Smooth muscle cell (in vitro differentiated cells): ENCODE data around the gene ZNF217. TPM values are rescaled to one million over a fixed set of nuclear protein-coding genes. Genes with fewer than 3 reads are reported as not detected.
"Not testable (repeated sequence)": the region's sequence is repeated elsewhere in the genome, so short reads cannot be mapped to it uniquely, and the experiment has no call there.

Experiments
- DNase-seq: peaks from one replicate; lab custom pipeline; 2025; ENCODE audit not compliant: unreplicated experiment; lab: John Stamatoyannopoulos, UW
- H2AFZ ChIP-seq: fragments of 200-600 bp; sonication (generic); 2 replicates; pipeline ENCODE4 v1.6.0; 2016; ENCODE audit warnings: antibody characterized with exemption, low read depth, mild to moderate bottlenecking
- H3F3A ChIP-seq: fragments of 200-600 bp; sonication (generic); 2 replicates; pipeline ENCODE4 v1.6.0; 2017; ENCODE audit warnings: antibody characterized with exemption, low read depth
- H3K27ac ChIP-seq: fragments of 200-600 bp; sonication (generic); 2 replicates; pipeline ENCODE4 v1.5.1; 2016; ENCODE audit warnings: low read depth, mild to moderate bottlenecking
- H3K27me3 ChIP-seq: fragments of 200-600 bp; sonication (generic); 2 replicates; pipeline ENCODE4 v1.6.1; 2016; ENCODE audit warnings: low read depth, mild to moderate bottlenecking
- H3K36me3 ChIP-seq: fragments of 200-600 bp; sonication (generic); 2 replicates; pipeline ENCODE4 v1.5.1; 2016; ENCODE audit warnings: low read depth
- H3K4me1 ChIP-seq: fragments of 200-600 bp; sonication (generic); 2 replicates; pipeline ENCODE4 v1.5.1; 2016; ENCODE audit warnings: low read depth
- H3K4me2 ChIP-seq: fragments of 200-600 bp; sonication (generic); 2 replicates; pipeline ENCODE4 v1.6.0; 2016; ENCODE audit warnings: mild to moderate bottlenecking
- H3K4me3 ChIP-seq: fragments of 200-600 bp; sonication (generic); 2 replicates; pipeline ENCODE4 v1.5.1; 2016; ENCODE audit warnings: mild to moderate bottlenecking
- H3K79me2 ChIP-seq: fragments of 200-600 bp; sonication (generic); 2 replicates; pipeline ENCODE4 v1.6.0; 2016; ENCODE audit warnings: low read depth, mild to moderate bottlenecking
- H3K9ac ChIP-seq: fragments of 200-600 bp; sonication (generic); 2 replicates; pipeline ENCODE4 v1.6.0; 2016; ENCODE audit warnings: low read depth
- H3K9me3 ChIP-seq: fragments of 200-600 bp; sonication (generic); replicated peaks from 2 replicates; pipeline ENCODE4 v1.5.1; 2016; ENCODE audit warnings: low read depth
- H4K20me1 ChIP-seq: fragments of 200-600 bp; sonication (generic); 2 replicates; pipeline ENCODE4 v1.6.0; 2016; ENCODE audit warnings: low read depth
- WGBS: methylation state at CpG from one replicate; pipeline ENCODE4 v1.1.7; 2016; ENCODE audit warnings: low lambda C conversion rate; 5-methylcytosine and 5-hydroxymethylcytosine counted together
- polyA plus RNA-seq: library from polyadenylated mRNA; unstranded; fragments of >200 nt; fragmentation: Nextera tagmentation; extraction: Ambion mirVana; gene quantifications from 2 replicates; pipeline ENCODE4 v1.2.1, GENCODE V29; 2016
- total RNA-seq: library from RNA; depleted of rRNA; stranded (reverse); fragments of >200 nt; gene quantifications from 2 replicates; pipeline ENCODE4 v1.2.3, GENCODE V29; 2014
- TF ChIP-seq, protein P1 (sequence below): fragments of 200-600 bp; sonication (generic); IDR thresholded peaks from 2 replicates; pipeline ENCODE4 v1.5.1; 2017; ENCODE audit warnings: borderline replicate concordance, mild to moderate bottlenecking, antibody characterized with exemption; ENCODE audit not compliant: insufficient read depth, poor library complexity, severe bottlenecking

ZNF217 gene
- total and polyA plus RNA-seq, 2 experiments from 2014 or later = 3.9 to 42.2 TPM

GRCh38 chr20:53598140-53599043 lies 4.8 kb upstream of the ZNF217 start:
- H3K9me3 ChIP-seq = no peaks in the 10 kb centered on the region
- no peak overlapping the region for H3K4me3 ChIP-seq
- TF ChIP-seq, protein P1, sequence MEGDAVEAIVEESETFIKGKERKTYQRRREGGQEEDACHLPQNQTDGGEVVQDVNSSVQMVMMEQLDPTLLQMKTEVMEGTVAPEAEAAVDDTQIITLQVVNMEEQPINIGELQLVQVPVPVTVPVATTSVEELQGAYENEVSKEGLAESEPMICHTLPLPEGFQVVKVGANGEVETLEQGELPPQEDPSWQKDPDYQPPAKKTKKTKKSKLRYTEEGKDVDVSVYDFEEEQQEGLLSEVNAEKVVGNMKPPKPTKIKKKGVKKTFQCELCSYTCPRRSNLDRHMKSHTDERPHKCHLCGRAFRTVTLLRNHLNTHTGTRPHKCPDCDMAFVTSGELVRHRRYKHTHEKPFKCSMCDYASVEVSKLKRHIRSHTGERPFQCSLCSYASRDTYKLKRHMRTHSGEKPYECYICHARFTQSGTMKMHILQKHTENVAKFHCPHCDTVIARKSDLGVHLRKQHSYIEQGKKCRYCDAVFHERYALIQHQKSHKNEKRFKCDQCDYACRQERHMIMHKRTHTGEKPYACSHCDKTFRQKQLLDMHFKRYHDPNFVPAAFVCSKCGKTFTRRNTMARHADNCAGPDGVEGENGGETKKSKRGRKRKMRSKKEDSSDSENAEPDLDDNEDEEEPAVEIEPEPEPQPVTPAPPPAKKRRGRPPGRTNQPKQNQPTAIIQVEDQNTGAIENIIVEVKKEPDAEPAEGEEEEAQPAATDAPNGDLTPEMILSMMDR = no peak
- H3K36me3 ChIP-seq = no peaks in the 10 kb centered on the region
- H3F3A ChIP-seq = no peaks in the 10 kb centered on the region
- H3K4me1 ChIP-seq = peaks cover 24% of the 10 kb centered on the region
- H3K79me2 ChIP-seq = peaks cover under 1% of the 10 kb centered on the region
- 88% methylated on average over 9 of the region's 9 CpGs for WGBS
- H3K4me2 ChIP-seq = no peak overlapping the region
- H2AFZ ChIP-seq = no peak overlapping the region
- H3K9ac ChIP-seq = no peak overlapping the region
- DNase-seq = no peak
- H3K27ac ChIP-seq = no peak overlapping the region
- no peaks in the 10 kb centered on the region for H3K27me3 ChIP-seq
- H4K20me1 ChIP-seq = no peaks in the 10 kb centered on the region

- no peaks in the 10 kb centered on the region for H3F3A ChIP-seq
- H3K27ac ChIP-seq = no peak overlapping the region
- no peak for DNase-seq
- H3K79me2 ChIP-seq = peaks cover 8% of the 10 kb centered on the region
- no peaks in the 10 kb centered on the region for H3K36me3 ChIP-seq
- H3K9me3 ChIP-seq = no peaks in the 10 kb centered on the region
- no peak overlapping the region for H3K9ac ChIP-seq
- no peaks in the 10 kb centered on the region for H4K20me1 ChIP-seq
- peaks cover 24% of the 10 kb centered on the region for H3K4me1 ChIP-seq
- H3K4me2 ChIP-seq = peak overlapping the region; percentile 53
- H2AFZ ChIP-seq = no peak overlapping the region
- H3K27me3 ChIP-seq = no peaks in the 10 kb centered on the region
- 81% methylated on average over 4 of the region's 4 CpGs for WGBS
- peak overlapping the region; percentile 78 for H3K4me3 ChIP-seq
- TF ChIP-seq, protein P1 = no peak
Measured at GRCh38 chr20:53597521-53598120, 4.0 kb upstream of the ZNF217 start.

DNA sequence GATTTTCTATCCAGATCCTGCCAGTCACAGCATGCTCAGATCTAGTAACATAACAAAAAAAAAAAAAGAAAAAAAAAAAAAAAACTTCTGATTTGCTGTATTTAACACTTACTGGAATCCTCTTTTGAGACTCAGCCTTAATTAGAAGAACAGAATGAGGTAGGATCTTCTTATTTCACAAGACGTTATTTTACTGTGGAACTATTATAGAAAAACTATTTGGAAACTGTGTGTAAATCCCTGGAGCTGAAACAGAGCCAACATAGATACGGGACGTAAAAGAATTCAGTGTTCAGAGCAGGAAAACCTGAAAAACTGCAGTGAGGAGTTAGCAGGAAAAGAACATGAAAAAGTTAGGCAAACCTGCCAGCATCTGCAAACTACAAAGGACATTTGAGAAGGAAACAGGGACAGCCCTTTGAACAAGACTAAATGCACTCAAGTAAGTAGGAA lies 3.4 kb upstream of the ZNF217 start:
- 7% methylated on average over 3 of the region's 3 CpGs for WGBS
- DNase-seq = no peak
- Histone ChIP-seq H3K36me3 (no peaks in the 10 kb centered on the region), H3K4me2 (peak overlapping the region; percentile 53), H3K79me2 (peaks cover 14% of the 10 kb centered on the region), H3K9me3 (no peaks in the 10 kb centered on the region), H2AFZ (peak overlapping the region; percentile 58), H4K20me1 (no peaks in the 10 kb centered on the region), H3F3A (no peaks in the 10 kb centered on the region), H3K27ac (peak overlapping the region; percentile 84), H3K4me1 (peaks cover 24% of the 10 kb centered on the region), H3K4me3 (peak overlapping the region; percentile 78), H3K27me3 (no peaks in the 10 kb centered on the region), H3K9ac (no peak overlapping the region)
- TF ChIP-seq, protein P1 = no peak

DNA sequence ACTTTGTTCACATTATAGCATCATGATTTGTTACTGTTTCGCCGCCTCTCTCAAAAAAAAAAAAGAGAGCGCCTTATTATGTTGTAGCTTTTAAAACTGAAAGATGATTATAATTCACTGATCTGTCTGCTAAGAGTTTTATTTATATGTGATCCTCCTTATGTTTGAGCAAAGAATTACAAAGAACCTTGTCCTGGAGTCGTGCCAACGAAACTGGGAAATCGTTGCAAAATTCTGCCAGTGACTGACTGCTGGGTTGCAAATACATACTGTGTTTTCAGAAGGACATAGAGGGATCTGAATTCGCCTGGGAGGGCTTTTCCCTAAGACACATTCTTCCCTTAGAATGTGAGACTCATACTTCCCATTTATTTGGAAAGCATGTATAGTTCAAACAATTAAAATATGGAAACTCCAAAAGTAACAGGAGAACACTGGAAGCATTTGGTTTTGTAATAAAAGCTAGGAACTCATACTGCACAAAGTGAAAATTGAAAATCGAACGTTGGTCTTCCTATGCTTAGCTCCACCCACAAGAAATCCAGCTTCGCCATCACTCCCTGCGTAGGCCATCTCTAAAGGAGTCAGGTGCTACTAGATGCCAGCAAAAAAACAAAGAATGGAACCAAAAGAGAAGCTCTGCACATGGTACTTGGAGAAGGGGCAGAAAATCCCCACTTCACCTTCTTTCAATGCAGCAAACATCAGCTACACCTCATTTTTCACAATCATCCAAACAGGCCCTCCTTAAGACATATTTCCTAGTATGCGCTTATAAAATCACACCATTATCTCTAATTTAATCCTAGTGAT lies 2.8 kb upstream of the ZNF217 start:
- H3K36me3 ChIP-seq, DNase-seq, H3K9ac ChIP-seq, H3K27me3 ChIP-seq, H3F3A ChIP-seq, H4K20me1 ChIP-seq, H3K9me3 ChIP-seq: not testable (repeated sequence)
- H2AFZ ChIP-seq = peak overlapping the region; percentile 58
- peaks cover 21% of the 10 kb centered on the region for H3K79me2 ChIP-seq
- peak overlapping the region; percentile 78 for H3K4me3 ChIP-seq
- H3K4me1 ChIP-seq = peaks cover 24% of the 10 kb centered on the region
- 64% methylated on average over 12 of the region's 12 CpGs for WGBS
- H3K4me2 ChIP-seq = peak overlapping the region; percentile 53
- H3K27ac ChIP-seq = peak overlapping the region; percentile 84

DNA sequence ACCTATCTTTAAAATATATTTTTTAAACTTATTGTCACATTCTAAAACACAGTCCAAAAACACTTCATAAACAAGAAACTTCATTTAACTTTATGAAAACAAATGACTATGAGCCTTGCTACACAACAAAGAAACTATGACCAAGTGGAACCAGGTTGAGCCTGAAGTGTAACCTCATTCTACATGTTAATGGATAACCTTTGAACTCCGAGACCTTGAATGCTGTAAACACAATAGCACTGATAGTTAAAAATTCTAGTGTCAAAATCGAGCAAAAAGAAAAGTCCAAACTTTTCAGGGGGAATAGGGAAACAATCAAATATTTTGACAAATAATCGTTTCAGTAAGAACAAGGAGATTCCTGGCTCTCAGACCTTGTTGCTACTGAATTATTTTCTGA lies 2.1 kb upstream of the ZNF217 start:
- Histone ChIP-seq H3K27ac (peak overlapping the region; percentile 84), H3K4me1 (peaks cover 28% of the 10 kb centered on the region), H3K79me2 (peaks cover 27% of the 10 kb centered on the region), H3K4me2 (peak overlapping the region; percentile 92), H3K4me3 (peak overlapping the region; percentile 78)
- H3K9ac ChIP-seq, H3K9me3 ChIP-seq, H2AFZ ChIP-seq, DNase-seq, H3K27me3 ChIP-seq, H3F3A ChIP-seq, H4K20me1 ChIP-seq, H3K36me3 ChIP-seq: not testable (repeated sequence)
- 44% methylated on average over 3 of the region's 3 CpGs for WGBS
